ENCODE results near the gene PRTFDC1.

- TF ChIP-seq CTCF (IDR thresholded peaks at IDR 0.05 in 8 of 11, conservative IDR thresholded peaks at IDR 0.05 in 3 of 11) = no peak
- TF ChIP-seq POLR2A (IDR thresholded peaks at IDR 0.05) = no peak
Observed at GRCh38 chr10:24872049-24872789, 80.2 kb downstream of the PRTFDC1 start.
